SK-N-SH treated with all-trans-retinoic acid at 6 μM for 48 hours (cell line): Measurements from ENCODE around the gene MYOM1.

ENCODE experiments used
- GLIS3 ChIP-seq: fragments of 250-450 bp; sonication (Bioruptor Pico); IDR thresholded peaks from 2 replicates; pipeline ENCODE4 v1.5.0; 2020; ENCODE audit warnings: mild to moderate bottlenecking, moderate library complexity
- TCF4 ChIP-seq: fragments of 250-450 bp; sonication (Bioruptor Pico); IDR thresholded peaks from 2 replicates; pipeline ENCODE4 v1.8.0; 2021; ENCODE audit warnings: mild to moderate bottlenecking, moderate library complexity, borderline replicate concordance

GRCh38 chr18:3212657-3213056 lies 7.1 kb downstream of the MYOM1 start:
- TF ChIP-seq GLIS3 (CRISPR knock-in tag): no peak
- peak; percentile 67 for TF ChIP-seq TCF4 (CRISPR knock-in tag)
